GM12878 (cell line): ENCODE results near the gene NRXN3.

Experiments
- ASH2L ChIP-seq: fragments of 300-600, 200-600 bp; sonication (generic); IDR thresholded peaks from 2 replicates; pipeline ENCODE4 v1.6.1; 2017; ENCODE audit warnings: low read depth, mild to moderate bottlenecking, borderline replicate concordance
- CHD1 ChIP-seq: IDR thresholded peaks from 2 replicates; pipeline ENCODE4 v1.6.1; 2012; ENCODE audit warnings: low read depth, low read length, improper control_type of control experiment
- CTCF ChIP-seq, 3 experiments: IDR thresholded peaks in 2 of 3; conservative IDR thresholded peaks in 1 of 3; 2 replicates each; pipeline ENCODE4 v1.5.1; 2011; ENCODE audit warnings: low read depth in 3 of 3, low read length in 3 of 3, mild to moderate bottlenecking in 3 of 3, control low read depth in 2 of 3, moderate library complexity in 2 of 3, inconsistent platforms in 1 of 3, mixed read lengths in 1 of 3; ENCODE audit not compliant: control insufficient read depth in 2 of 3, insufficient read depth in 1 of 3; ENCODE audit errors: extremely low read depth in 1 of 3
- ETV6 ChIP-seq, 2 experiments: fragments of 450-650 bp in 1 of 2; IDR thresholded peaks in 1 of 2; conservative IDR thresholded peaks in 1 of 2; 2 replicates each; pipeline ENCODE4 v1.6.1; 2014; ENCODE audit warnings: antibody characterized with exemption in 1 of 2, borderline replicate concordance in 1 of 2, low read depth in 1 of 2, mild to moderate bottlenecking in 1 of 2, moderate library complexity in 1 of 2
- MAX ChIP-seq: IDR thresholded peaks from 2 replicates; pipeline ENCODE4 v1.6.1; 2012; ENCODE audit warnings: low read depth, low read length, improper control_type of control experiment
- MEF2A ChIP-seq: IDR thresholded peaks from 2 replicates; pipeline ENCODE4 v1.6.1; 2011; ENCODE audit warnings: low read depth, mild to moderate bottlenecking, low read length, moderate library complexity; ENCODE audit not compliant: insufficient read depth
- NRF1 ChIP-seq: conservative IDR thresholded peaks from 2 replicates; pipeline ENCODE4 v1.6.1; 2011; ENCODE audit warnings: mild to moderate bottlenecking, low read depth, low read length, improper control_type of control experiment
- PML ChIP-seq: IDR thresholded peaks from 2 replicates; pipeline ENCODE4 v1.6.1; 2012; ENCODE audit warnings: low read length, inconsistent platforms
- RAD51 ChIP-seq: fragments of 450-650 bp; IDR thresholded peaks from 2 replicates; pipeline ENCODE4 v1.6.1; 2016; ENCODE audit warnings: moderate library complexity, mild to moderate bottlenecking, inconsistent platforms
- STAT1 ChIP-seq: fragments of 450-650 bp; conservative IDR thresholded peaks from 2 replicates; pipeline ENCODE4 v1.6.1; 2014; ENCODE audit warnings: antibody characterized with exemption, mild to moderate bottlenecking
- USF1 ChIP-seq: IDR thresholded peaks from 2 replicates; pipeline ENCODE4 v1.6.1; 2011; ENCODE audit warnings: borderline replicate concordance, low read depth, mild to moderate bottlenecking, moderate library complexity, mixed read lengths, low read length; ENCODE audit not compliant: insufficient read depth; ENCODE audit errors: extremely low read length
- USF2 ChIP-seq: IDR thresholded peaks from 2 replicates; pipeline ENCODE4 v1.6.1; 2011; ENCODE audit warnings: low read depth, low read length, improper control_type of control experiment, borderline replicate concordance
- ZNF24 ChIP-seq: fragments of 450-650 bp; IDR thresholded peaks from 2 replicates; pipeline ENCODE4 v1.6.1; 2017; ENCODE audit warnings: antibody characterized with exemption, mild to moderate bottlenecking
- ZSCAN29 ChIP-seq: fragments of 450-650 bp; IDR thresholded peaks from 2 replicates; pipeline ENCODE4 v1.6.1; 2017; ENCODE audit warnings: mild to moderate bottlenecking, moderate library complexity

DNA sequence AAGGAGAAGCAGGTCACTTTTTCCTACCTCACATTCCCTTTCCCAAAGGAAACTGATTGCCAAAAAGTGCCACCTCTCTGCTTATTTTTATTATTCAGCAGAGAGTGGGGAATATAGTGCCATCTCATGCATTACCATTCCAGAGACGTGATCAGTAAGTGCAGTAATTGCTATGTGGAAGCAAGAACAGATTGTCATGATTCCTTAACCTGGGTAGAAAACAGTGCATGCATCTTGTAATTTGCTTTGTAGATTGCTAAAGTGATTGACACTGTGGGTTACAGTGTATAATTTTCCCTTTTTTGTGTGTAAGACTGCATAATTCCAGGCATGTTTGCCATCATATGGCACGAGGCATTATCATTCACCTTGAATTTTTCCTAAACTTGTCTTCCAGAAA, 1708.6 kb downstream of the NRXN3 start:
- TF ChIP-seq USF1 (no peak), MEF2A (no peak), ETV6 (conservative IDR thresholded peaks at IDR 0.05 in 1 of 2, IDR thresholded peaks at IDR 0.05 in 1 of 2; ENCODE audit: borderline replicate concordance in 1 of 2, low read depth in 1 of 2) (no peak), PML (no peak), STAT1 (no peak), CTCF (IDR thresholded peaks at IDR 0.05 in 2 of 3, conservative IDR thresholded peaks at IDR 0.05 in 1 of 3; ENCODE audit: control insufficient read depth in 2 of 3, extremely low read depth in 1 of 3, insufficient read depth in 1 of 3, low read depth in 3 of 3, low read length in 3 of 3) (no peak), RAD51 (no peak), MAX (no peak), NRF1 (no peak), CHD1 (no peak), USF2 (no peak), ZSCAN29 (no peak), ASH2L (no peak), ZNF24 (no peak)
